Measurements from ENCODE around the gene NASP. TPM values are rescaled to one million over a fixed set of nuclear protein-coding genes. Genes with fewer than 3 reads are reported as not detected.

NASP gene
- total and polyA plus RNA-seq, 2 of the 13 experiments (the other 11 are each of a cell fraction or from before 2014, with no cell fraction given), result 132 to 256 TPM

DNA sequence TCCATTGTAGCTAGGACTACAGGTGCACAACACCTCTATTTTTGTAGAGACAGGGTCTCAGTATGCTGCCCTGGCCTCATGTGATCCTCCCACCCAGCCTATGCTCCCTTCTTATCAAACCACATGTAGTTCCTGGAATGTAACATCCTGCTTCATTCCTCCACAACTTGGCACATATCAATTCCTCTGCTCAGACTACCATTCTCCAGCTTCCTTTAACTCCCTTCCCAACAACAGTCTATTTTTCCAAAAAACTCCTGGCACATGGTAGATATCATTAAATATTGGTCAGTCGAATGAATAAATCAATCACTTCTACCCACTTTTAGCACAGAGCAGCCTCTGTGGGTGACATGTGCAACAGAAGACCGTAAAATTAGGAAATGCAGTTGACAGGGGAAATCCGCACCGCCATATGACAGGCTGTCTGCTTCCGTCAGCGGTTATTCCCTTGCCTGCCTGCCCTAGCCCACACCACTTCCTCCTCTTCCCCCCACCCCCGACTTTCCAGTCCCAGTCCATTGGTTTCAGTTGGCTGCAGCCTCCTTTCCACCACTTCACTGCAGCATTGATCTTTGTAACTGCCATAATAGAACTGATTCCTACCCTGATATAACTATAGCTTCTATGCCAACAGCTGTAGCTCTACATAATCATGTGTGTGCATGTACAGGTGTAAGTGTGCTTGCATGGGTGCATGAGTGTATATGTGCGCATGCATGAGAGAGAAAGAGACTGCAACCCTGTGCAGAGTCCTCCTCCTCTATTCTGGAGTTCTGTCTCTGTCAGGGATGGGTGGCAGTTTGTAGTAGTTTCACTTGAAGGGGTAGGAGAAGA is 40.0 kb upstream of the NASP start (continued):
- TF ChIP-seq, protein P1, sequence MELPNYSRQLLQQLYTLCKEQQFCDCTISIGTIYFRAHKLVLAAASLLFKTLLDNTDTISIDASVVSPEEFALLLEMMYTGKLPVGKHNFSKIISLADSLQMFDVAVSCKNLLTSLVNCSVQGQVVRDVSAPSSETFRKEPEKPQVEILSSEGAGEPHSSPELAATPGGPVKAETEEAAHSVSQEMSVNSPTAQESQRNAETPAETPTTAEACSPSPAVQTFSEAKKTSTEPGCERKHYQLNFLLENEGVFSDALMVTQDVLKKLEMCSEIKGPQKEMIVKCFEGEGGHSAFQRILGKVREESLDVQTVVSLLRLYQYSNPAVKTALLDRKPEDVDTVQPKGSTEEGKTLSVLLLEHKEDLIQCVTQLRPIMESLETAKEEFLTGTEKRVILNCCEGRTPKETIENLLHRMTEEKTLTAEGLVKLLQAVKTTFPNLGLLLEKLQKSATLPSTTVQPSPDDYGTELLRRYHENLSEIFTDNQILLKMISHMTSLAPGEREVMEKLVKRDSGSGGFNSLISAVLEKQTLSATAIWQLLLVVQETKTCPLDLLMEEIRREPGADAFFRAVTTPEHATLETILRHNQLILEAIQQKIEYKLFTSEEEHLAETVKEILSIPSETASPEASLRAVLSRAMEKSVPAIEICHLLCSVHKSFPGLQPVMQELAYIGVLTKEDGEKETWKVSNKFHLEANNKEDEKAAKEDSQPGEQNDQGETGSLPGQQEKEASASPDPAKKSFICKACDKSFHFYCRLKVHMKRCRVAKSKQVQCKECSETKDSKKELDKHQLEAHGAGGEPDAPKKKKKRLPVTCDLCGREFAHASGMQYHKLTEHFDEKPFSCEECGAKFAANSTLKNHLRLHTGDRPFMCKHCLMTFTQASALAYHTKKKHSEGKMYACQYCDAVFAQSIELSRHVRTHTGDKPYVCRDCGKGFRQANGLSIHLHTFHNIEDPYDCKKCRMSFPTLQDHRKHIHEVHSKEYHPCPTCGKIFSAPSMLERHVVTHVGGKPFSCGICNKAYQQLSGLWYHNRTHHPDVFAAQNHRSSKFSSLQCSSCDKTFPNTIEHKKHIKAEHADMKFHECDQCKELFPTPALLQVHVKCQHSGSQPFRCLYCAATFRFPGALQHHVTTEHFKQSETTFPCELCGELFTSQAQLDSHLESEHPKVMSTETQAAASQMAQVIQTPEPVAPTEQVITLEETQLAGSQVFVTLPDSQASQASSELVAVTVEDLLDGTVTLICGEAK (IDR thresholded peaks at IDR 0.05), result no peak
- TF ChIP-seq, protein P1 (CRISPR knock-in tag; IDR thresholded peaks at IDR 0.05), result no peak
- TF ChIP-seq ZNF121 (CRISPR knock-in tag; IDR thresholded peaks at IDR 0.05), result peak; percentile 82
- TF ChIP-seq SRSF9 (IDR thresholded peaks at IDR 0.05; ENCODE audit: borderline replicate concordance, insufficient read depth, low read depth, low read length, poor library complexity, severe bottlenecking), result no peak
- no peak for TF ChIP-seq PLRG1 (conservative IDR thresholded peaks at IDR 0.05)
- TF ChIP-seq, protein P2, sequence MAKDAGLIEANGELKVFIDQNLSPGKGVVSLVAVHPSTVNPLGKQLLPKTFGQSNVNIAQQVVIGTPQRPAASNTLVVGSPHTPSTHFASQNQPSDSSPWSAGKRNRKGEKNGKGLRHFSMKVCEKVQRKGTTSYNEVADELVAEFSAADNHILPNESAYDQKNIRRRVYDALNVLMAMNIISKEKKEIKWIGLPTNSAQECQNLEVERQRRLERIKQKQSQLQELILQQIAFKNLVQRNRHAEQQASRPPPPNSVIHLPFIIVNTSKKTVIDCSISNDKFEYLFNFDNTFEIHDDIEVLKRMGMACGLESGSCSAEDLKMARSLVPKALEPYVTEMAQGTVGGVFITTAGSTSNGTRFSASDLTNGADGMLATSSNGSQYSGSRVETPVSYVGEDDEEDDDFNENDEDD (CRISPR knock-in tag; IDR thresholded peaks at IDR 0.05; ENCODE audit: borderline replicate concordance), result no peak
- TF ChIP-seq YY1 (IDR thresholded peaks at IDR 0.05; ENCODE audit: insufficient read depth, insufficient replicate concordance, low read depth, low read length), result no peak
- TF ChIP-seq, protein P3, sequence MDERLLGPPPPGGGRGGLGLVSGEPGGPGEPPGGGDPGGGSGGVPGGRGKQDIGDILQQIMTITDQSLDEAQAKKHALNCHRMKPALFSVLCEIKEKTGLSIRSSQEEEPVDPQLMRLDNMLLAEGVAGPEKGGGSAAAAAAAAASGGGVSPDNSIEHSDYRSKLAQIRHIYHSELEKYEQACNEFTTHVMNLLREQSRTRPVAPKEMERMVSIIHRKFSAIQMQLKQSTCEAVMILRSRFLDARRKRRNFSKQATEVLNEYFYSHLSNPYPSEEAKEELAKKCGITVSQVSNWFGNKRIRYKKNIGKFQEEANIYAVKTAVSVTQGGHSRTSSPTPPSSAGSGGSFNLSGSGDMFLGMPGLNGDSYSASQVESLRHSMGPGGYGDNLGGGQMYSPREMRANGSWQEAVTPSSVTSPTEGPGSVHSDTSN (CRISPR knock-in tag; IDR thresholded peaks at IDR 0.05), result no peak
- no peak for TF ChIP-seq SMAD9 (CRISPR knock-in tag; IDR thresholded peaks at IDR 0.05)
- no peak for TF ChIP-seq NPAS2 (CRISPR knock-in tag; IDR thresholded peaks at IDR 0.05; ENCODE audit: borderline replicate concordance)
- TF ChIP-seq RXRA (CRISPR knock-in tag; IDR thresholded peaks at IDR 0.05), result no peak
- no peak for TF ChIP-seq KMT2A (CRISPR knock-in tag; IDR thresholded peaks at IDR 0.05)
- TF ChIP-seq, protein P4, sequence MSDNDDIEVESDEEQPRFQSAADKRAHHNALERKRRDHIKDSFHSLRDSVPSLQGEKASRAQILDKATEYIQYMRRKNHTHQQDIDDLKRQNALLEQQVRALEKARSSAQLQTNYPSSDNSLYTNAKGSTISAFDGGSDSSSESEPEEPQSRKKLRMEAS (IDR thresholded peaks at IDR 0.05), result peak; percentile 32; the same call in 1 of the 2 replicates
- TF ChIP-seq, protein P5, sequence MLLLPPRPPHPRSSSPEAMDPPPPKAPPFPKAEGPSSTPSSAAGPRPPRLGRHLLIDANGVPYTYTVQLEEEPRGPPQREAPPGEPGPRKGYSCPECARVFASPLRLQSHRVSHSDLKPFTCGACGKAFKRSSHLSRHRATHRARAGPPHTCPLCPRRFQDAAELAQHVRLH (CRISPR knock-in tag; IDR thresholded peaks at IDR 0.05; ENCODE audit: borderline replicate concordance, low read depth), result 0 out of 2 replicates have a peak, but pooled peaks have one; percentile 11
- no peak for TF ChIP-seq KLF16 (CRISPR knock-in tag; IDR thresholded peaks at IDR 0.05)
- TF ChIP-seq ETV5 (CRISPR knock-in tag; IDR thresholded peaks at IDR 0.05; ENCODE audit: borderline replicate concordance), result no peak
- TF ChIP-seq ZFYVE20 (CRISPR knock-in tag; IDR thresholded peaks at IDR 0.05; ENCODE audit: borderline replicate concordance, low read depth), result no peak

Measured in HepG2 (cell line).